ENCODE results near the gene PIEZO1. TPM values are rescaled to one million over a fixed set of nuclear protein-coding genes. Genes with fewer than 3 reads are reported as not detected.

PIEZO1 gene
- total and polyA plus RNA-seq, 2 experiments from 2014 or later, result 30.4 to 70.1 TPM

DNA sequence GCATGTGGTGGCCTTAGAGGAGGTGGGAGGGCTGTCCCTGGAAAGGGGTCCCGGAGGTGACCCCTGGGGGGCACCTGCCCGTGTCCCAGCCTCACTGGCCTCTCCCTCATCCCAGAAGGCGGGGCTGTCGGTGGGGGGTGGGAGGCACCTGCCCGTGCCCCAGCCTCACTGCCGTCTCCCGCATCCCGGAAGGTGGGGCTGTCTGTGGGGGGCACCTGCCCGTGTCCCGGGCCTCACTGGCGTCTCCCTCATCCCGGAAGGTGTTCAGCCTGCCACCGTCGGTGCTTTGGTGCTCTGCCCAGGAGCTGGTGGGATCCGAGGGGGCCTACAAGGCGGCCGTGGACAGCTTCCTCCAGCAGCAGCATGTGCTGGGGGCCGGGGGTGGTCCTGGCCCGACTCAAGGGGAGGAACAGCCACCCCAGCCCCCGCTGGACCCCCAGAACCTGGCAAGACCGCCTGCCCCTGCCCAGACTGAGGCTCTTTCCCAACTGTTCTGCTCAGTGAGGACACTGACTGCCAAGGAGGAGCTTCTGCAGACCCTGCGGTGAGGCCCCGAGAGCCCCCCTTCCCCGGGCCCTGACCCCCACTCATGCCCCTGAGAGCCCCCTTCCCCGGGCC lies 72.5 kb downstream of the PIEZO1 start:
- peaks cover 16% of the 10 kb centered on the region for H3K36me3 Mint-ChIP-seq (ENCODE audit: low read depth)
- H3K27me3 ChIP-seq (ENCODE audit: insufficient read depth), result no peaks in the 10 kb centered on the region
- H3K36me3 ChIP-seq (ENCODE audit: insufficient read depth), result no peaks in the 10 kb centered on the region
- peak overlapping the region; percentile 89 for H3K27ac Mint-ChIP-seq
- TF ChIP-seq, protein P1, sequence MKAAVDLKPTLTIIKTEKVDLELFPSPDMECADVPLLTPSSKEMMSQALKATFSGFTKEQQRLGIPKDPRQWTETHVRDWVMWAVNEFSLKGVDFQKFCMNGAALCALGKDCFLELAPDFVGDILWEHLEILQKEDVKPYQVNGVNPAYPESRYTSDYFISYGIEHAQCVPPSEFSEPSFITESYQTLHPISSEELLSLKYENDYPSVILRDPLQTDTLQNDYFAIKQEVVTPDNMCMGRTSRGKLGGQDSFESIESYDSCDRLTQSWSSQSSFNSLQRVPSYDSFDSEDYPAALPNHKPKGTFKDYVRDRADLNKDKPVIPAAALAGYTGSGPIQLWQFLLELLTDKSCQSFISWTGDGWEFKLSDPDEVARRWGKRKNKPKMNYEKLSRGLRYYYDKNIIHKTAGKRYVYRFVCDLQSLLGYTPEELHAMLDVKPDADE (IDR thresholded peaks at IDR 0.05), result no peak
- TF ChIP-seq CREB1 (CRISPR knock-in tag; IDR thresholded peaks at IDR 0.05; ENCODE audit: low read depth) (no peak), JUNB (IDR thresholded peaks at IDR 0.05; ENCODE audit: unreplicated experiment) (no peak), NANOG (IDR thresholded peaks at IDR 0.05; ENCODE audit: borderline replicate concordance) (no peak), EZH2phosphoT487 (IDR thresholded peaks at IDR 0.05; ENCODE audit: unreplicated experiment) (no peak), STAT1 (IDR thresholded peaks at IDR 0.05; ENCODE audit: unreplicated experiment) (no peak), ZNF114 (CRISPR knock-in tag; IDR thresholded peaks at IDR 0.05) (no peak), EZH2 (IDR thresholded peaks at IDR 0.05; ENCODE audit: low read depth, unreplicated experiment) (no peak), ZNF331 (CRISPR knock-in tag; IDR thresholded peaks at IDR 0.05; ENCODE audit: low read depth) (no peak), POLR2AphosphoS5 (IDR thresholded peaks at IDR 0.05; ENCODE audit: low read depth) (no peak)
- TF ChIP-seq, protein P2, sequence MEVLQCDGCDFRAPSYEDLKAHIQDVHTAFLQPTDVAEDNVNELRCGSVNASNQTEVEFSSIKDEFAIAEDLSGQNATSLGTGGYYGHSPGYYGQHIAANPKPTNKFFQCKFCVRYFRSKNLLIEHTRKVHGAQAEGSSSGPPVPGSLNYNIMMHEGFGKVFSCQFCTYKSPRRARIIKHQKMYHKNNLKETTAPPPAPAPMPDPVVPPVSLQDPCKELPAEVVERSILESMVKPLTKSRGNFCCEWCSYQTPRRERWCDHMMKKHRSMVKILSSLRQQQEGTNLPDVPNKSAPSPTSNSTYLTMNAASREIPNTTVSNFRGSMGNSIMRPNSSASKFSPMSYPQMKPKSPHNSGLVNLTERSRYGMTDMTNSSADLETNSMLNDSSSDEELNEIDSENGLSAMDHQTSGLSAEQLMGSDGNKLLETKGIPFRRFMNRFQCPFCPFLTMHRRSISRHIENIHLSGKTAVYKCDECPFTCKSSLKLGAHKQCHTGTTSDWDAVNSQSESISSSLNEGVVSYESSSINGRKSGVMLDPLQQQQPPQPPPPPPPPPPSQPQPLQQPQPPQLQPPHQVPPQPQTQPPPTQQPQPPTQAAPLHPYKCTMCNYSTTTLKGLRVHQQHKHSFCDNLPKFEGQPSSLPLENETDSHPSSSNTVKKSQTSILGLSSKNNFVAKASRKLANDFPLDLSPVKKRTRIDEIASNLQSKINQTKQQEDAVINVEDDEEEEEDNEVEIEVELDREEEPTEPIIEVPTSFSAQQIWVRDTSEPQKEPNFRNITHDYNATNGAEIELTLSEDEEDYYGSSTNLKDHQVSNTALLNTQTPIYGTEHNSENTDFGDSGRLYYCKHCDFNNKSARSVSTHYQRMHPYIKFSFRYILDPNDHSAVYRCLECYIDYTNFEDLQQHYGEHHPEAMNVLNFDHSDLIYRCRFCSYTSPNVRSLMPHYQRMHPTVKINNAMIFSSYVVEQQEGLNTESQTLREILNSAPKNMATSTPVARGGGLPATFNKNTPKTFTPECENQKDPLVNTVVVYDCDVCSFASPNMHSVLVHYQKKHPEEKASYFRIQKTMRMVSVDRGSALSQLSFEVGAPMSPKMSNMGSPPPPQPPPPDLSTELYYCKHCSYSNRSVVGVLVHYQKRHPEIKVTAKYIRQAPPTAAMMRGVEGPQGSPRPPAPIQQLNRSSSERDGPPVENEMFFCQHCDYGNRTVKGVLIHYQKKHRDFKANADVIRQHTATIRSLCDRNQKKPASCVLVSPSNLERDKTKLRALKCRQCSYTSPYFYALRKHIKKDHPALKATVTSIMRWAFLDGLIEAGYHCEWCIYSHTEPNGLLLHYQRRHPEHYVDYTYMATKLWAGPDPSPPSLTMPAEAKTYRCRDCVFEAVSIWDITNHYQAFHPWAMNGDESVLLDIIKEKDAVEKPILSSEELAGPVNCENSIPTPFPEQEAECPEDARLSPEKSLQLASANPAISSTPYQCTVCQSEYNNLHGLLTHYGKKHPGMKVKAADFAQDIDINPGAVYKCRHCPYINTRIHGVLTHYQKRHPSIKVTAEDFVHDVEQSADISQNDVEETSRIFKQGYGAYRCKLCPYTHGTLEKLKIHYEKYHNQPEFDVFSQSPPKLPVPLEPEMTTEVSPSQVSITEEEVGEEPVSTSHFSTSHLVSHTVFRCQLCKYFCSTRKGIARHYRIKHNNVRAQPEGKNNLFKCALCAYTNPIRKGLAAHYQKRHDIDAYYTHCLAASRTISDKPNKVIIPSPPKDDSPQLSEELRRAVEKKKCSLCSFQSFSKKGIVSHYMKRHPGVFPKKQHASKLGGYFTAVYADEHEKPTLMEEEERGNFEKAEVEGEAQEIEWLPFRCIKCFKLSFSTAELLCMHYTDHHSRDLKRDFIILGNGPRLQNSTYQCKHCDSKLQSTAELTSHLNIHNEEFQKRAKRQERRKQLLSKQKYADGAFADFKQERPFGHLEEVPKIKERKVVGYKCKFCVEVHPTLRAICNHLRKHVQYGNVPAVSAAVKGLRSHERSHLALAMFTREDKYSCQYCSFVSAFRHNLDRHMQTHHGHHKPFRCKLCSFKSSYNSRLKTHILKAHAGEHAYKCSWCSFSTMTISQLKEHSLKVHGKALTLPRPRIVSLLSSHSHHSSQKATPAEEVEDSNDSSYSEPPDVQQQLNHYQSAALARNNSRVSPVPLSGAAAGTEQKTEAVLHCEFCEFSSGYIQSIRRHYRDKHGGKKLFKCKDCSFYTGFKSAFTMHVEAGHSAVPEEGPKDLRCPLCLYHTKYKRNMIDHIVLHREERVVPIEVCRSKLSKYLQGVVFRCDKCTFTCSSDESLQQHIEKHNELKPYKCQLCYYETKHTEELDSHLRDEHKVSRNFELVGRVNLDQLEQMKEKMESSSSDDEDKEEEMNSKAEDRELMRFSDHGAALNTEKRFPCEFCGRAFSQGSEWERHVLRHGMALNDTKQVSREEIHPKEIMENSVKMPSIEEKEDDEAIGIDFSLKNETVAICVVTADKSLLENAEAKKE (CRISPR knock-in tag; IDR thresholded peaks at IDR 0.05), result no peak
- TF ChIP-seq, protein P3, sequence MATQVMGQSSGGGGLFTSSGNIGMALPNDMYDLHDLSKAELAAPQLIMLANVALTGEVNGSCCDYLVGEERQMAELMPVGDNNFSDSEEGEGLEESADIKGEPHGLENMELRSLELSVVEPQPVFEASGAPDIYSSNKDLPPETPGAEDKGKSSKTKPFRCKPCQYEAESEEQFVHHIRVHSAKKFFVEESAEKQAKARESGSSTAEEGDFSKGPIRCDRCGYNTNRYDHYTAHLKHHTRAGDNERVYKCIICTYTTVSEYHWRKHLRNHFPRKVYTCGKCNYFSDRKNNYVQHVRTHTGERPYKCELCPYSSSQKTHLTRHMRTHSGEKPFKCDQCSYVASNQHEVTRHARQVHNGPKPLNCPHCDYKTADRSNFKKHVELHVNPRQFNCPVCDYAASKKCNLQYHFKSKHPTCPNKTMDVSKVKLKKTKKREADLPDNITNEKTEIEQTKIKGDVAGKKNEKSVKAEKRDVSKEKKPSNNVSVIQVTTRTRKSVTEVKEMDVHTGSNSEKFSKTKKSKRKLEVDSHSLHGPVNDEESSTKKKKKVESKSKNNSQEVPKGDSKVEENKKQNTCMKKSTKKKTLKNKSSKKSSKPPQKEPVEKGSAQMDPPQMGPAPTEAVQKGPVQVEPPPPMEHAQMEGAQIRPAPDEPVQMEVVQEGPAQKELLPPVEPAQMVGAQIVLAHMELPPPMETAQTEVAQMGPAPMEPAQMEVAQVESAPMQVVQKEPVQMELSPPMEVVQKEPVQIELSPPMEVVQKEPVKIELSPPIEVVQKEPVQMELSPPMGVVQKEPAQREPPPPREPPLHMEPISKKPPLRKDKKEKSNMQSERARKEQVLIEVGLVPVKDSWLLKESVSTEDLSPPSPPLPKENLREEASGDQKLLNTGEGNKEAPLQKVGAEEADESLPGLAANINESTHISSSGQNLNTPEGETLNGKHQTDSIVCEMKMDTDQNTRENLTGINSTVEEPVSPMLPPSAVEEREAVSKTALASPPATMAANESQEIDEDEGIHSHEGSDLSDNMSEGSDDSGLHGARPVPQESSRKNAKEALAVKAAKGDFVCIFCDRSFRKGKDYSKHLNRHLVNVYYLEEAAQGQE (IDR thresholded peaks at IDR 0.05; ENCODE audit: unreplicated experiment), result no peak
- TF ChIP-seq, protein P4, sequence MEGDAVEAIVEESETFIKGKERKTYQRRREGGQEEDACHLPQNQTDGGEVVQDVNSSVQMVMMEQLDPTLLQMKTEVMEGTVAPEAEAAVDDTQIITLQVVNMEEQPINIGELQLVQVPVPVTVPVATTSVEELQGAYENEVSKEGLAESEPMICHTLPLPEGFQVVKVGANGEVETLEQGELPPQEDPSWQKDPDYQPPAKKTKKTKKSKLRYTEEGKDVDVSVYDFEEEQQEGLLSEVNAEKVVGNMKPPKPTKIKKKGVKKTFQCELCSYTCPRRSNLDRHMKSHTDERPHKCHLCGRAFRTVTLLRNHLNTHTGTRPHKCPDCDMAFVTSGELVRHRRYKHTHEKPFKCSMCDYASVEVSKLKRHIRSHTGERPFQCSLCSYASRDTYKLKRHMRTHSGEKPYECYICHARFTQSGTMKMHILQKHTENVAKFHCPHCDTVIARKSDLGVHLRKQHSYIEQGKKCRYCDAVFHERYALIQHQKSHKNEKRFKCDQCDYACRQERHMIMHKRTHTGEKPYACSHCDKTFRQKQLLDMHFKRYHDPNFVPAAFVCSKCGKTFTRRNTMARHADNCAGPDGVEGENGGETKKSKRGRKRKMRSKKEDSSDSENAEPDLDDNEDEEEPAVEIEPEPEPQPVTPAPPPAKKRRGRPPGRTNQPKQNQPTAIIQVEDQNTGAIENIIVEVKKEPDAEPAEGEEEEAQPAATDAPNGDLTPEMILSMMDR (conservative IDR thresholded peaks at IDR 0.05; ENCODE audit: low read depth in 2 of 2), result no peak
- H3K27me3 Mint-ChIP-seq (ENCODE audit: insufficient read depth, low read depth, poor library complexity), result peaks cover 14% of the 10 kb centered on the region
- no peak overlapping the region for H3K4me3 Mint-ChIP-seq
- H2AFZ ChIP-seq, result no peak overlapping the region
- no peaks in the 10 kb centered on the region for H3F3A ChIP-seq (replicated peaks; ENCODE audit: low read depth)
- no peak overlapping the region for H3K4me3 ChIP-seq
- H3K4me1 Mint-ChIP-seq, result peaks cover 9% of the 10 kb centered on the region
- H4K20me1 ChIP-seq (replicated peaks; ENCODE audit: insufficient read depth), result no peaks in the 10 kb centered on the region; the same call in 1 of the 2 replicates
- H3K4me1 ChIP-seq (ENCODE audit: insufficient read depth), result no peaks in the 10 kb centered on the region
- no peak overlapping the region for H3K4me2 ChIP-seq
- H3K27ac ChIP-seq (ENCODE audit: low read depth), result no peak overlapping the region
- ATAC-seq (no peak), DNase-seq (ENCODE audit: low spot score) (no peak)
- peaks cover 15% of the 10 kb centered on the region for H3K79me2 ChIP-seq (replicated peaks; ENCODE audit: insufficient read depth)
- H3K9me3 Mint-ChIP-seq, result no peaks in the 10 kb centered on the region
- H3K9me2 ChIP-seq (ENCODE audit: insufficient read depth), result no peaks in the 10 kb centered on the region

Measured in GM23338 (cell line).